Neural crest cell (in vitro differentiated cells): Measurements from ENCODE around the gene AGPAT4. TPM values are rescaled to one million over a fixed set of nuclear protein-coding genes. Genes with fewer than 3 reads are reported as not detected.

Source experiments
- DNase-seq: peaks from one replicate; pipeline ENCODE4 v3.0.0; 2021; ENCODE audit warnings: low read depth, mixed read lengths, low spot score
- H3K27ac Mint-ChIP-seq: one replicate; pipeline ENCODE4 v1.8.0; 2021; ENCODE audit warnings: mild to moderate bottlenecking, mixed read lengths; ENCODE audit not compliant: unreplicated experiment
- H3K27me3 Mint-ChIP-seq: 2 replicates; pipeline ENCODE4 v1.8.0; 2021; ENCODE audit warnings: low read depth, mild to moderate bottlenecking, mixed read lengths
- H3K36me3 Mint-ChIP-seq: 2 replicates; pipeline ENCODE4 v1.8.0; 2021; ENCODE audit warnings: low read depth, mild to moderate bottlenecking, mixed read lengths
- H3K4me1 Mint-ChIP-seq: 2 replicates; pipeline ENCODE4 v1.8.0; 2021; ENCODE audit warnings: mixed read lengths
- H3K4me3 Mint-ChIP-seq: one replicate; pipeline ENCODE4 v1.8.0; 2021; ENCODE audit warnings: mild to moderate bottlenecking, mixed read lengths
- H3K9me3 Mint-ChIP-seq: 2 replicates; pipeline ENCODE4 v1.8.0; 2021; ENCODE audit warnings: mixed read lengths
- total RNA-seq: library from RNA; stranded (reverse); gene quantifications from 2 replicates; pipeline ENCODE4 v1.2.1, GENCODE V29; 2021
- TF ChIP-seq, protein P1 (sequence below): fragments of 200-600 bp; sonication (generic); conservative IDR thresholded peaks from 2 replicates; pipeline ENCODE4 v1.5.0; 2021; ENCODE audit warnings: antibody characterized with exemption, mild to moderate bottlenecking

Gene AGPAT4
- total RNA-seq, 1 donor from 2014 or later: 37.6 TPM

- Mint-ChIP-seq H3K27me3 (no peaks in the 10 kb centered on the region), H3K4me1 (peaks cover 6% of the 10 kb centered on the region), H3K4me3 (no peak overlapping the region), H3K9me3 (peaks cover 17% of the 10 kb centered on the region), H3K36me3 (peaks cover 72% of the 10 kb centered on the region), H3K27ac (no peak overlapping the region)
- DNase-seq: no peak
- TF ChIP-seq, protein P1, sequence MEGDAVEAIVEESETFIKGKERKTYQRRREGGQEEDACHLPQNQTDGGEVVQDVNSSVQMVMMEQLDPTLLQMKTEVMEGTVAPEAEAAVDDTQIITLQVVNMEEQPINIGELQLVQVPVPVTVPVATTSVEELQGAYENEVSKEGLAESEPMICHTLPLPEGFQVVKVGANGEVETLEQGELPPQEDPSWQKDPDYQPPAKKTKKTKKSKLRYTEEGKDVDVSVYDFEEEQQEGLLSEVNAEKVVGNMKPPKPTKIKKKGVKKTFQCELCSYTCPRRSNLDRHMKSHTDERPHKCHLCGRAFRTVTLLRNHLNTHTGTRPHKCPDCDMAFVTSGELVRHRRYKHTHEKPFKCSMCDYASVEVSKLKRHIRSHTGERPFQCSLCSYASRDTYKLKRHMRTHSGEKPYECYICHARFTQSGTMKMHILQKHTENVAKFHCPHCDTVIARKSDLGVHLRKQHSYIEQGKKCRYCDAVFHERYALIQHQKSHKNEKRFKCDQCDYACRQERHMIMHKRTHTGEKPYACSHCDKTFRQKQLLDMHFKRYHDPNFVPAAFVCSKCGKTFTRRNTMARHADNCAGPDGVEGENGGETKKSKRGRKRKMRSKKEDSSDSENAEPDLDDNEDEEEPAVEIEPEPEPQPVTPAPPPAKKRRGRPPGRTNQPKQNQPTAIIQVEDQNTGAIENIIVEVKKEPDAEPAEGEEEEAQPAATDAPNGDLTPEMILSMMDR: no peak
Observed at GRCh38 chr6:161211380-161212035, 62.4 kb downstream of the AGPAT4 start.

DNA sequence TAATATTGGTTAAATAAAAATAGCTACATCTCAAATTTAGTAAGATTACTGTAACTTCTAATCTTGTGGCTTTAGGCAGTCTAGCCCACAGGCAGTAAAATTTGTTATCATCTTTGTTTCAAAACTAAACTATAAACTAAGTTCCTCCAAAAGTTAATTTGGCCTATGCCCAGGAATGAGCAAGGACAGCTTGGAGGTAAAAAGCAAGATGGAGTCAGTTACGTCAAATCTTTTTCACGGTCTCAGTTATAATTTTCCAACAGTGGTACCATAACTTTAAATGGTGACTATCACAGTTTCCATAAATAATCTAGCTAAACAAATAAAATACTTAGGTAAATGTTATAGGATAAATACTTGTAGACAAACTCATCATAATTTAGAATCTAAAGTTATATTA lies 63.0 kb downstream of the AGPAT4 start:
- Mint-ChIP-seq H3K4me3 (no peak overlapping the region), H3K36me3 (peaks cover 69% of the 10 kb centered on the region), H3K4me1 (peaks cover 9% of the 10 kb centered on the region), H3K27ac (no peak overlapping the region), H3K9me3 (peaks cover 17% of the 10 kb centered on the region), H3K27me3 (no peaks in the 10 kb centered on the region)
- no peak for DNase-seq
- TF ChIP-seq, protein P1: no peak

DNA sequence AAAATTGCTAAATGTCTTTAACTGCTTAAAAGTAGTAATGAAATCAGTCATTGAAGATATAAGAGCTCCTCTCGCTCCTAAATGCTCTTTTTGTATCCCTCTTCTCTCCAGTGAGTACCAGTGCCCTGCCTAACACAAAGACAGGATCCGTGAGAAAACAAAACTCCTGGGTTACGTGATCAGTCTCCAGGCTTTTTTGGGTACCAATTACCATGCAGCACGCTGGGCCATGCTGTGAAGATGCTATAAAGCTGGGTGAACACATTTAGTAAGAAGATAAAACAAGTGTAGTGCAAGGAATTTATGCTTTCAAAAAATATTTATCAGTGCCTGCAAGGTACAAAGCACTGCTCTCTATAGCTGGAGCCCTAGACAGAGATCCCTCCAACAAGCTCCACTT lies 66.7 kb downstream of the AGPAT4 start:
- H3K36me3 Mint-ChIP-seq: peaks cover 64% of the 10 kb centered on the region
- DNase-seq: no peak

DNA sequence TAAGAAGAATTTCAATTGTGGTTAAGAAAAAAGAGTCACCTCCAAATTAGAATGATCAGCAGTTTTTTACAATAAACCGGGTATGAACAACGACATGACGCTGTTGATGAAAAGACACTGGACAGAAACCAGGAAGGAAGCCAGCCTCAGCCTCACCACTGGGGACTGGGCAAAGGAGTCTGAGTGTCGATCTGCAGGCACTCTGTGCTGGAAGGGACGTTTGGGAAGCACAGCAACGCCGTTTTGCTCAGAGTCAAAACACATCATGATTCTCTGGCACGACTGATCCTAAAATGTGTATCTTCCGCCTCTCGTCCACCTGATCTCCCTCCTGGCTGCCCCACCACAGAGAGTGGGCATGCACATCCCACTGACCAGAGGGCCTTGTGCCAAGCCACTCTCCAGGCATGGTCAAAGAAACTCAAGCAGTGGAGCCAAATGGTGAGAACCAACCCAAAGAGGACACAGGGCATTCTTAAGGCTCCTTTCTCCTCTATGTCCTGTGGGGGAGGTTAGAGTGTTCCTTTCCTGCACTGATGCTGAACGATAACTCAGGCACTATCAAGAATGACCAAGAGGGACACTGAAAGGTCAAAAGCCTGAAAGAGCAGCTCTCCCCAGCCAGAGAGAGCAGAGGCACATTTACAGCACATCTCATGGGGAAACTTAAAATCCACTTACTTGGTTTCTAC lies 68.8 kb downstream of the AGPAT4 start:
- H3K4me1 Mint-ChIP-seq: peaks cover 37% of the 10 kb centered on the region
- peaks cover 63% of the 10 kb centered on the region for H3K36me3 Mint-ChIP-seq
- no peak overlapping the region for H3K27ac Mint-ChIP-seq
- DNase-seq: no peak
- H3K27me3 Mint-ChIP-seq: no peaks in the 10 kb centered on the region
- TF ChIP-seq, protein P1: no peak
- peaks cover 10% of the 10 kb centered on the region for H3K9me3 Mint-ChIP-seq
- no peak overlapping the region for H3K4me3 Mint-ChIP-seq

More for the DNA sequence above, 66.7 kb downstream of the AGPAT4 start:
- Mint-ChIP-seq H3K4me3 (no peak overlapping the region), H3K27me3 (no peaks in the 10 kb centered on the region), H3K4me1 (peaks cover 26% of the 10 kb centered on the region), H3K27ac (no peak overlapping the region), H3K9me3 (peaks cover 6% of the 10 kb centered on the region)
- TF ChIP-seq, protein P1: no peak

GRCh38 chr6:161200610-161201370 lies 73.1 kb downstream of the AGPAT4 start:
- no peaks in the 10 kb centered on the region for H3K27me3 Mint-ChIP-seq
- peaks cover 8% of the 10 kb centered on the region for H3K9me3 Mint-ChIP-seq
- peak overlapping the region; percentile 8 for H3K27ac Mint-ChIP-seq
- H3K36me3 Mint-ChIP-seq: peaks cover 40% of the 10 kb centered on the region
- TF ChIP-seq, protein P1: peak; percentile 31
- peaks cover 42% of the 10 kb centered on the region for H3K4me1 Mint-ChIP-seq
- no peak for DNase-seq
- H3K4me3 Mint-ChIP-seq: no peak overlapping the region
